HepG2 (cell line): ENCODE data around the gene MRFAP1. TPM values are rescaled to one million over a fixed set of nuclear protein-coding genes. Genes with fewer than 3 reads are reported as not detected.

Experiments
- ATAC-seq: fragments of 200-7000 bp; cut with Tn5 transposase; 3 replicates; pipeline ENCODE4 v1.9.1; 2020; ENCODE audit warnings: mild to moderate bottlenecking, moderate library complexity
- BruUV-seq: library from RNA; stranded (reverse); fragments of 400-500 nt; replicated peaks from 2 replicates; lab custom pipeline; 2021; lab: Mats Ljungman, UMichigan
- CTCF ChIA-PET: fragments of 300-600 bp; formaldehyde crosslinking; extraction: SDS; loops from one replicate; lab custom pipeline; 2021; ENCODE audit warnings: low total read pairs, inconsistent platforms, low intra/inter-chr PET ratio; lab: Yijun Ruan, JAX
- POLR2A ChIA-PET: fragments of 350-600 bp; sonication (Branson Sonifier 250); formaldehyde crosslinking; loops from one replicate; lab custom pipeline; 2020; ENCODE audit warnings: antibody characterized with exemption, inconsistent platforms; lab: Yijun Ruan, JAX
- DNase-seq: peaks from one replicate; pipeline ENCODE4 v3.0.0-alpha.2; 2015; ENCODE audit warnings: low spot score
- FAIRE-seq: peaks from 3 replicates; lab custom pipeline; 2011; peaks lifted over from hg19 to GRCh38; lab: Jason Lieb, UNC
- H2AFZ ChIP-seq: one replicate; pipeline ENCODE4 v1.6.1; 2011; ENCODE audit warnings: low read length, inconsistent platforms
- H3K27ac ChIP-seq: fragments of 300-600 bp; 3 replicates; pipeline ENCODE4 v1.8.0; 2011; ENCODE audit warnings: mixed run types, mild to moderate bottlenecking, mixed read lengths, low read length, inconsistent platforms; ENCODE audit not compliant: insufficient read depth; ENCODE audit errors: extremely low read length
- H3K27me3 ChIP-seq, 2 experiments: fragments of 200-600 bp in 1 of 2; 2 replicates in 1 of 2; 3 replicates in 1 of 2; pipeline versions ENCODE4 v1.6.0 to v1.8.0; 2011; ENCODE audit warnings: low read length in 2 of 2, mild to moderate bottlenecking in 2 of 2, moderate library complexity in 2 of 2, inconsistent platforms in 1 of 2; ENCODE audit not compliant: insufficient read depth in 2 of 2, control insufficient read depth in 1 of 2
- H3K36me3 ChIP-seq, 2 experiments: fragments of 200-600 bp in 1 of 2; replicated peaks in 1 of 2; 2 replicates in 1 of 2; 3 replicates in 1 of 2; pipeline versions ENCODE4 v1.5.1 to v1.8.0; 2011; ENCODE audit warnings: low read length in 2 of 2, inconsistent platforms in 1 of 2; ENCODE audit not compliant: insufficient read depth in 2 of 2, control insufficient read depth in 1 of 2
- H3K4me1 ChIP-seq: 2 replicates; pipeline ENCODE4 v1.5.1; 2012; ENCODE audit warnings: low read length, inconsistent platforms; ENCODE audit not compliant: insufficient read depth
- H3K4me2 ChIP-seq: 2 replicates; pipeline ENCODE4 v1.6.0; 2011; ENCODE audit warnings: low read depth, low read length, inconsistent platforms
- H3K4me3 ChIP-seq, 3 experiments: fragments of 200-600 bp in 1 of 3; sonication (generic), shearing (Covaris generic) in 1 of 3; replicated peaks in 1 of 3; 2 replicates each; pipeline ENCODE4 v1.5.1; 2011 to 2016; ENCODE audit warnings: low read length in 3 of 3, inconsistent platforms in 2 of 3, low read depth in 2 of 3, mild to moderate bottlenecking in 2 of 3, control low read depth in 1 of 3, mixed read lengths in 1 of 3; ENCODE audit not compliant: insufficient read depth in 1 of 3
- H3K79me2 ChIP-seq: one replicate; pipeline ENCODE4 v1.6.1; 2011; ENCODE audit warnings: low read length, inconsistent platforms; ENCODE audit not compliant: insufficient read depth
- H3K9ac ChIP-seq: 2 replicates; pipeline ENCODE4 v1.6.0; 2011; ENCODE audit warnings: mild to moderate bottlenecking, low read depth, low read length, inconsistent platforms; ENCODE audit not compliant: insufficient read depth
- H3K9me3 ChIP-seq: 2 replicates; pipeline ENCODE4 v1.5.1; 2012; ENCODE audit warnings: mild to moderate bottlenecking, low read length
- H4K20me1 ChIP-seq: 2 replicates; pipeline ENCODE4 v1.6.0; 2011; ENCODE audit warnings: inconsistent platforms, mild to moderate bottlenecking, low read length, moderate library complexity; ENCODE audit not compliant: insufficient read depth
- ERF ChIP-seq: IDR thresholded peaks from 2 replicates; pipeline ENCODE4 v1.6.1; 2018; ENCODE audit warnings: missing biosample characterization, missing genetic modification reagents
- ETV5 ChIP-seq: IDR thresholded peaks from 2 replicates; pipeline ENCODE4 v1.6.1; 2018; ENCODE audit warnings: missing biosample characterization, missing genetic modification reagents, inconsistent platforms, borderline replicate concordance
- PHF21A ChIP-seq: sonication (generic); formaldehyde crosslinking; IDR thresholded peaks from 2 replicates; pipeline ENCODE4 v1.5.0; 2020; ENCODE audit warnings: mild to moderate bottlenecking, missing genetic modification reagents
- PRDM10 ChIP-seq: sonication (generic); formaldehyde crosslinking; IDR thresholded peaks from 2 replicates; pipeline ENCODE4 v1.4.0; 2020; ENCODE audit warnings: low read depth, missing genetic modification reagents
- REXO4 ChIP-seq: sonication (generic); formaldehyde crosslinking; IDR thresholded peaks from 2 replicates; pipeline ENCODE4 v1.8.0; 2022; ENCODE audit warnings: missing genetic modification reagents, mild to moderate bottlenecking, borderline replicate concordance
- RNF2 ChIP-seq: fragments of 450-650 bp; conservative IDR thresholded peaks from 2 replicates; pipeline ENCODE4 v1.6.1; 2016; ENCODE audit warnings: low read depth
- YEATS2 ChIP-seq: sonication (generic); formaldehyde crosslinking; IDR thresholded peaks from 2 replicates; pipeline ENCODE4 v1.4.0; 2020; ENCODE audit warnings: missing genetic modification reagents, borderline replicate concordance
- ZFP1 ChIP-seq: IDR thresholded peaks from 2 replicates; pipeline ENCODE4 v1.6.1; 2016
- ZNF34 ChIP-seq: sonication (generic); formaldehyde crosslinking; IDR thresholded peaks from 2 replicates; pipeline ENCODE4 v1.4.0; 2020; ENCODE audit warnings: mild to moderate bottlenecking, missing genetic modification reagents, borderline replicate concordance
- ZNF556 ChIP-seq: sonication (generic); formaldehyde crosslinking; IDR thresholded peaks from 2 replicates; pipeline ENCODE4 v1.4.0; 2020; ENCODE audit warnings: mild to moderate bottlenecking, missing genetic modification reagents, borderline replicate concordance
- ZNF572 ChIP-seq: sonication (generic); formaldehyde crosslinking; IDR thresholded peaks from 2 replicates; pipeline ENCODE4 v1.5.1; 2020; ENCODE audit warnings: mild to moderate bottlenecking, missing genetic modification reagents
- ZNF75D ChIP-seq: sonication (generic); formaldehyde crosslinking; IDR thresholded peaks from 2 replicates; pipeline ENCODE4 v1.8.1; 2023; ENCODE audit warnings: missing genetic modification reagents, mild to moderate bottlenecking, borderline replicate concordance
- ZNF792 ChIP-seq: IDR thresholded peaks from 2 replicates; pipeline ENCODE4 v1.6.1; 2016
- ZNF878 ChIP-seq: sonication (generic); formaldehyde crosslinking; IDR thresholded peaks from 2 replicates; pipeline ENCODE4 v1.8.1; 2023; ENCODE audit warnings: mild to moderate bottlenecking, missing genetic modification reagents, moderate library complexity
- WGBS: methylation state at CpG from one replicate; pipeline ENCODE4 v1.1.6; 2017; ENCODE audit warnings: low lambda C conversion rate; 5-methylcytosine and 5-hydroxymethylcytosine counted together
- in situ Hi-C: cut with HindIII; loops from 2 replicates; pipeline ENCODE4 v1.10.0; 2017; ENCODE audit warnings: low pct_unique_long_range_greater_than_20kb; ENCODE audit not compliant: extremely low pct_ligation_motif_present
- intact Hi-C: fragments of 100-400 bp; cut with micrococcal nuclease; formaldehyde crosslinking; loops from one replicate; pipeline ENCODE4 v1.10.0; 2022; ENCODE audit not compliant: unreplicated experiment
- polyA plus RNA-seq, 8 experiments: library from polyadenylated mRNA; depleted of rRNA in 3 of 8; stranded (reverse) in 7 of 8; unstranded in 1 of 8; fragments of >200 nt; fragmentation: Illumina TruSeq in 4 of 8; extraction: Trizol in 4 of 8; gene quantifications; 2 replicates each; pipeline versions ENCODE4 v1.2.1 to v1.2.3, GENCODE V29; 2011 to 2016; ENCODE audit warnings: low read depth in 4 of 8, missing spikeins in 1 of 8, mixed read lengths in 1 of 8; ENCODE audit not compliant: insufficient read depth in 1 of 8
- total RNA-seq, 5 experiments: library from RNA; depleted of rRNA; stranded (reverse); fragments of >200 nt; fragmentation: Illumina TruSeq; extraction: Trizol; gene quantifications; 2 replicates each; pipeline ENCODE4 v1.2.3, GENCODE V29; 2016; ENCODE audit warnings: low read depth in 1 of 5
- TF ChIP-seq, protein P1 (sequence below): sonication (generic); formaldehyde crosslinking; IDR thresholded peaks from 2 replicates; pipeline ENCODE4 v1.4.0; 2020; ENCODE audit warnings: missing genetic modification reagents, borderline replicate concordance

Gene MRFAP1
- total and polyA plus RNA-seq, 2 of the 13 experiments (the other 11 are each of a cell fraction or from before 2014, with no cell fraction given) = 112 to 158 TPM

- Histone ChIP-seq H3K9me3 (peaks cover 4% of the 10 kb centered on the region; the same call in 1 of the 2 replicates), H3K9ac (no peak overlapping the region), H4K20me1 (no peaks in the 10 kb centered on the region), H3K4me3 (no peak overlapping the region), H3K4me1 (peaks cover 1% of the 10 kb centered on the region; the same call in 1 of the 2 replicates), H2AFZ (no peak overlapping the region), H3K27ac (no peak overlapping the region), H3K36me3 (peaks cover under 1 to 17% of the 10 kb centered on the region in 2 experiments; a peak in 2 of 5 replicates), H3K79me2 (no peaks in the 10 kb centered on the region), H3K27me3 (no peaks in the 10 kb centered on the region), H3K4me2 (no peak overlapping the region)
- no peak for FAIRE-seq
- 90% methylated on average over 13 of the region's 13 CpGs for WGBS
- POLR2A ChIA-PET = no interaction called here
- ATAC-seq = no peak
- no TSS peak for BruUV-seq
- DNase-seq = no peak
- in situ Hi-C loops = no loop called here
- intact Hi-C loops = no loop called here
- CTCF ChIA-PET = no interaction called here
- TF ChIP-seq, protein P1, sequence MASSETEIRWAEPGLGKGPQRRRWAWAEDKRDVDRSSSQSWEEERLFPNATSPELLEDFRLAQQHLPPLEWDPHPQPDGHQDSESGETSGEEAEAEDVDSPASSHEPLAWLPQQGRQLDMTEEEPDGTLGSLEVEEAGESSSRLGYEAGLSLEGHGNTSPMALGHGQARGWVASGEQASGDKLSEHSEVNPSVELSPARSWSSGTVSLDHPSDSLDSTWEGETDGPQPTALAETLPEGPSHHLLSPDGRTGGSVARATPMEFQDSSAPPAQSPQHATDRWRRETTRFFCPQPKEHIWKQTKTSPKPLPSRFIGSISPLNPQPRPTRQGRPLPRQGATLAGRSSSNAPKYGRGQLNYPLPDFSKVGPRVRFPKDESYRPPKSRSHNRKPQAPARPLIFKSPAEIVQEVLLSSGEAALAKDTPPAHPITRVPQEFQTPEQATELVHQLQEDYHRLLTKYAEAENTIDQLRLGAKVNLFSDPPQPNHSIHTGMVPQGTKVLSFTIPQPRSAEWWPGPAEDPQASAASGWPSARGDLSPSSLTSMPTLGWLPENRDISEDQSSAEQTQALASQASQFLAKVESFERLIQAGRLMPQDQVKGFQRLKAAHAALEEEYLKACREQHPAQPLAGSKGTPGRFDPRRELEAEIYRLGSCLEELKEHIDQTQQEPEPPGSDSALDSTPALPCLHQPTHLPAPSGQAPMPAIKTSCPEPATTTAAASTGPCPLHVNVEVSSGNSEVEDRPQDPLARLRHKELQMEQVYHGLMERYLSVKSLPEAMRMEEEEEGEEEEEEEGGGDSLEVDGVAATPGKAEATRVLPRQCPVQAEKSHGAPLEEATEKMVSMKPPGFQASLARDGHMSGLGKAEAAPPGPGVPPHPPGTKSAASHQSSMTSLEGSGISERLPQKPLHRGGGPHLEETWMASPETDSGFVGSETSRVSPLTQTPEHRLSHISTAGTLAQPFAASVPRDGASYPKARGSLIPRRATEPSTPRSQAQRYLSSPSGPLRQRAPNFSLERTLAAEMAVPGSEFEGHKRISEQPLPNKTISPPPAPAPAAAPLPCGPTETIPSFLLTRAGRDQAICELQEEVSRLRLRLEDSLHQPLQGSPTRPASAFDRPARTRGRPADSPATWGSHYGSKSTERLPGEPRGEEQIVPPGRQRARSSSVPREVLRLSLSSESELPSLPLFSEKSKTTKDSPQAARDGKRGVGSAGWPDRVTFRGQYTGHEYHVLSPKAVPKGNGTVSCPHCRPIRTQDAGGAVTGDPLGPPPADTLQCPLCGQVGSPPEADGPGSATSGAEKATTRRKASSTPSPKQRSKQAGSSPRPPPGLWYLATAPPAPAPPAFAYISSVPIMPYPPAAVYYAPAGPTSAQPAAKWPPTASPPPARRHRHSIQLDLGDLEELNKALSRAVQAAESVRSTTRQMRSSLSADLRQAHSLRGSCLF = no peak
- TF ChIP-seq PHF21A (CRISPR knock-in tag) = no peak
- TF ChIP-seq ZNF792 (CRISPR knock-in tag) = no peak
- no peak for TF ChIP-seq ETV5 (CRISPR knock-in tag)
- TF ChIP-seq ZNF34 (CRISPR knock-in tag) = no peak
- TF ChIP-seq ERF (CRISPR knock-in tag) = no peak
- TF ChIP-seq ZFP1 (CRISPR knock-in tag) = no peak
- no peak for TF ChIP-seq ZNF75D
- TF ChIP-seq YEATS2 (CRISPR knock-in tag) = no peak
- no peak for TF ChIP-seq ZNF878 (CRISPR knock-in tag)
- TF ChIP-seq REXO4 = no peak
- no peak for TF ChIP-seq PRDM10 (CRISPR knock-in tag)
- TF ChIP-seq ZNF556 (CRISPR knock-in tag) = no peak
- no peak for TF ChIP-seq RNF2
- no peak for TF ChIP-seq ZNF572 (CRISPR knock-in tag)
Observed at GRCh38 chr4:6607368-6608055, 33.0 kb upstream of the MRFAP1 start.
